Fibroblast of lung (primary cell): Measurements from ENCODE around the gene ATP8A2. TPM values are rescaled to one million over a fixed set of nuclear protein-coding genes. Genes with fewer than 3 reads are reported as not detected.
A peak's percentile ranks its signal among the peaks of the same experiment; 100 is the strongest.

Source experiments
- DNase-seq, 2 donors: peaks; one replicate each; pipeline versions ENCODE4 v3.0.0 to v3.0.0-alpha.2; 2010; ENCODE audit warnings: low read depth in 2 of 2
- H2AFZ ChIP-seq: 2 replicates; pipeline ENCODE4 v1.5.1; 2012; ENCODE audit warnings: low read length, control low read depth, inconsistent platforms
- H3K27ac ChIP-seq: 2 replicates; pipeline ENCODE4 v1.5.1; 2011; ENCODE audit warnings: low read length, control low read depth; ENCODE audit not compliant: insufficient read depth
- H3K27me3 ChIP-seq: 2 replicates; pipeline ENCODE4 v1.5.1; 2011; ENCODE audit warnings: mild to moderate bottlenecking, low read length; ENCODE audit not compliant: control insufficient read depth, insufficient read depth
- H3K36me3 ChIP-seq: 2 replicates; pipeline ENCODE4 v1.5.1; 2011; ENCODE audit warnings: low read length; ENCODE audit not compliant: control insufficient read depth, insufficient read depth
- H3K4me1 ChIP-seq: 2 replicates; pipeline ENCODE4 v1.5.1; 2011; ENCODE audit warnings: low read length; ENCODE audit not compliant: control insufficient read depth, insufficient read depth; ENCODE audit errors: extremely low read depth
- H3K4me2 ChIP-seq: 2 replicates; pipeline ENCODE4 v1.5.1; 2011; ENCODE audit warnings: low read length, control low read depth; ENCODE audit not compliant: insufficient read depth; ENCODE audit errors: extremely low read depth
- H3K4me3 ChIP-seq, 4 experiments: fragments of 200-600 bp in 1 of 4; sonication (generic) in 1 of 4; replicated peaks in 1 of 4; 2 replicates each; pipeline ENCODE4 v1.5.1; 2011 to 2016; ENCODE audit warnings: low read length in 4 of 4, low read depth in 3 of 4, mild to moderate bottlenecking in 3 of 4, control low read depth in 2 of 4, inconsistent platforms in 1 of 4, mixed read lengths in 1 of 4; ENCODE audit not compliant: insufficient read depth in 1 of 4; ENCODE audit errors: control extremely low read depth in 1 of 4
- H3K79me2 ChIP-seq: 2 replicates; pipeline ENCODE4 v1.5.1; 2012; ENCODE audit warnings: mild to moderate bottlenecking, low read length, inconsistent platforms; ENCODE audit not compliant: control insufficient read depth, insufficient read depth
- H3K9ac ChIP-seq: 2 replicates; pipeline ENCODE4 v1.5.1; 2011; ENCODE audit warnings: mild to moderate bottlenecking, low read length, control low read depth; ENCODE audit not compliant: insufficient read depth
- H3K9me3 ChIP-seq: 2 replicates; pipeline ENCODE4 v1.5.1; 2012; ENCODE audit warnings: low read depth, low read length; ENCODE audit not compliant: control insufficient read depth, insufficient read depth
- H4K20me1 ChIP-seq: 2 replicates; pipeline ENCODE4 v1.5.1; 2011; ENCODE audit warnings: low read length; ENCODE audit not compliant: control insufficient read depth, insufficient read depth; ENCODE audit errors: extremely low read depth
- CTCF ChIP-seq, 2 donors: IDR thresholded peaks in 1 of 2; conservative IDR thresholded peaks in 1 of 2; 1 replicate in 1 of 2; 2 replicates in 1 of 2; pipeline ENCODE4 v1.5.1; 2011 to 2012; ENCODE audit warnings: low read length in 2 of 2, control low read depth in 1 of 2, inconsistent platforms in 1 of 2, low read depth in 1 of 2, mild to moderate bottlenecking in 1 of 2
- EZH2 ChIP-seq: IDR thresholded peaks from 2 replicates; pipeline ENCODE4 v1.5.1; 2012; ENCODE audit warnings: low read length, control low read depth, mild to moderate bottlenecking; ENCODE audit errors: missing control alignments
- polyA plus RNA-seq, 2 donors: library from polyadenylated mRNA; depleted of rRNA in 1 of 2; stranded (reverse) in 1 of 2; unstranded in 1 of 2; fragments of >200 nt; gene quantifications; 2 replicates each; pipeline ENCODE4 v1.2.1, GENCODE V29; 2011 to 2012; ENCODE audit warnings: missing spikeins in 1 of 2
- total RNA-seq: library from RNA; depleted of rRNA; stranded (reverse); fragments of >200 nt; gene quantifications from 2 replicates; pipeline ENCODE4 v1.2.1, GENCODE V29; 2014

Gene ATP8A2
- total and polyA plus RNA-seq, 2 donors (not counting 1 experiment from before 2014, with no cell fraction given): under 0.01 to 0.01 TPM

- Histone ChIP-seq H3K4me3 (no peak overlapping the region), H3K4me1 (no peaks in the 10 kb centered on the region), H2AFZ (no peak overlapping the region), H3K4me2 (no peak overlapping the region), H3K36me3 (no peaks in the 10 kb centered on the region), H3K27ac (no peak overlapping the region), H4K20me1 (no peaks in the 10 kb centered on the region), H3K27me3 (no peaks in the 10 kb centered on the region), H3K9me3 (no peaks in the 10 kb centered on the region), H3K79me2 (no peaks in the 10 kb centered on the region), H3K9ac (no peak overlapping the region)
- TF ChIP-seq CTCF (conservative IDR thresholded peaks at IDR 0.05 in 1 of 2, IDR thresholded peaks at IDR 0.05 in 1 of 2; ENCODE audit: low read depth in 1 of 2, low read length in 2 of 2) (no peak), EZH2 (no peak)
- DNase-seq: no peak
Observed at GRCh38 chr13:25692099-25692498, 320.3 kb downstream of the ATP8A2 start.

GRCh38 chr13:25699056-25699455 lies 327.3 kb downstream of the ATP8A2 start:
- Histone ChIP-seq H3K4me2 (no peak overlapping the region), H3K27me3 (no peaks in the 10 kb centered on the region), H3K9me3 (no peaks in the 10 kb centered on the region), H3K36me3 (no peaks in the 10 kb centered on the region), H2AFZ (no peak overlapping the region), H3K4me3 (no peak overlapping the region), H3K9ac (no peak overlapping the region), H3K27ac (no peak overlapping the region), H4K20me1 (no peaks in the 10 kb centered on the region), H3K79me2 (no peaks in the 10 kb centered on the region), H3K4me1 (no peaks in the 10 kb centered on the region)
- TF ChIP-seq EZH2 (no peak), CTCF (conservative IDR thresholded peaks at IDR 0.05 in 1 of 2, IDR thresholded peaks at IDR 0.05 in 1 of 2; ENCODE audit: low read depth in 1 of 2, low read length in 2 of 2) (no peak)
- no peak for DNase-seq

- Histone ChIP-seq H3K4me1 (no peaks in the 10 kb centered on the region), H3K9ac (no peak overlapping the region), H3K4me3 (no peak overlapping the region), H2AFZ (no peak overlapping the region), H3K4me2 (no peak overlapping the region), H4K20me1 (no peaks in the 10 kb centered on the region), H3K27me3 (no peaks in the 10 kb centered on the region), H3K79me2 (no peaks in the 10 kb centered on the region), H3K36me3 (no peaks in the 10 kb centered on the region), H3K9me3 (no peaks in the 10 kb centered on the region), H3K27ac (no peak overlapping the region)
- no peak for TF ChIP-seq CTCF (conservative IDR thresholded peaks at IDR 0.05 in 1 of 2, IDR thresholded peaks at IDR 0.05 in 1 of 2; ENCODE audit: low read depth in 1 of 2, low read length in 2 of 2)
- no peak for TF ChIP-seq EZH2
- peak in 1 of 2 donors; percentile 16 for DNase-seq
Observed at GRCh38 chr13:25699600-25699999, 327.8 kb downstream of the ATP8A2 start.
